HG02642 (cell line): ENCODE measurements around the gene TYMP.
"Not testable (repeated sequence)": the region's sequence is repeated elsewhere in the genome, so short reads cannot be mapped to it uniquely, and the experiment has no call there.

Experiments
- ATAC-seq: cut with Tn5 transposase; IDR thresholded peaks from one replicate; pipeline ENCODE4 v1.9.1; 2021; ENCODE audit warnings: mild to moderate bottlenecking; ENCODE audit not compliant: unreplicated experiment, poor library complexity

The TYMP gene

GRCh38 chr22:50525858-50526107 is 4.0 kb downstream of the TYMP start:
- no peak for ATAC-seq

GRCh38 chr22:50525104-50525857 is 4.5 kb downstream of the TYMP start, which contains the start of gene SCO2:
Gene SCO2, minus strand, starts transcription at chr22:50525598. Its CDS starts 1,187 bp downstream, at chr22:50524411.
- ATAC-seq, result peak; percentile 41

GRCh38 chr22:50524676-50525103 is 5.1 kb downstream of the TYMP start:
- ATAC-seq, result no peak

GRCh38 chr22:50523806-50524675 is 5.8 kb downstream of the TYMP start:
- ATAC-seq, result no peak

GRCh38 chr22:50523458-50523805 is 6.4 kb downstream of the TYMP start:
- ATAC-seq, result no peak

GRCh38 chr22:50522806-50523438 is 6.9 kb downstream of the TYMP start:
- no peak for ATAC-seq

DNA sequence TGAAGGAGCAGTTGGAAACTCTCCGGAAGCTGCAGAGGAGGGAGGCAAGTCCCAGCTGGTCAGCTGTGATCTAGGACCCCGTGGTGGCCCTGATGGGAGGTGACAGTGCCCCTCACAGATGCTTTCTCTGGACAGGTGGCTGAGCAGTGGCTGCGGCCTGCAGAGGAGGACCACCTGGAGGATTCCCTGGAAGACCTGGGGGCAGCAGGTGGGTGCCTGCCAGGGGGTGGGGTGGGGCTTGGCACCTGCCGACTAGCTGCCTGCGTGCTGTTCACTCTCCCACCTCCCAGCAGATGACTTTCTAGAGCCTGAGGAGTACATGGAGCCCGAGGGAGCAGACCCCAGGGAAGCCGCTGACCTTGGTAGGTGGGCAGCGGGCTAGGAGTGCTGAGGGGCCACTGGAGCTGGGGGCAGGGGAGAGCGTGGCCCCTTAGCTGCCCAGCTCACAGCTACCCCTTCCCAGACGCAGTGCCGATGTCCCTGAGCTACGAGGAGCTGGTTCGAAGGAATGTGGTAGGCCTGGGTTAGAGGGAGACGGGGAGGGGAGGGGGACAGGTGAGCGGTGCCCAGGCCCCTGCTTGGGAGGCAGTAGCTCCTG is 7.5 kb downstream of the TYMP start:
- ATAC-seq, result no peak

- no peak for ATAC-seq
These were observed 8.1 kb downstream of the TYMP start for GRCh38 chr22:50521710-50522109.

DNA sequence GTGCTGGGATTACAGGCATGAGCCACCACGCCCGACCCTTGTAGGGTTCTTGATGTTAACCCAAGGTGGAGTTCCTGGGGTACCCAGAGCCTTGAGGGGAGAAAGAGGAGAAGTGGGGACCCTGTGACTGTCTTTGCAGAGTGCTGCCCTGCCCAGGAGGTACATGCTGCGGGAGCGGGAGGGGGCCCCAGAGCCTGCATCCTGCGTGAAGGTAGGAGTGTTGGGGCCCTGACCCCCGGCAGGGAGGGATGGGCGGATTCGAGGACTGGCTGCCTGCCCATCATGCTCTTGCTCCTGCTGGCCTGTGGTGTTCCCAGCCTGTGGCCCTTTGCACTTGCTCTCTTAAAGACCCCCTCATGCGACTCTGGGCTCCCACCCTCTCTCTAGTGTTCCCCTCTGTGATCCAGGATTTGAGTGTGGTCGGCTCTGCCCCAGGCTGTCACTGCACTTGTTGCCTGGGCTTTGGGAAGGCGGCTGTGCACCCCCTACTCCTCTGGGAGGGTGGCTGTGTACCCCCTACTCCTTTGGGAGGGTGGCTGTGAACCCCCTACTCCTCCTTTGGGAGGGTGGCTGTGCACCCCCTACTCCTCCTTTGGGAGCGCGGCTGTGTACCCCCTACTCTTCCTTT is 8.9 kb downstream of the TYMP start:
- ATAC-seq, result no peak

GRCh38 chr22:50520184-50520583 is 9.6 kb downstream of the TYMP start:
- not testable (repeated sequence) for ATAC-seq

GRCh38 chr22:50519151-50519550 is 10.7 kb downstream of the TYMP start:
- ATAC-seq, result no peak

GRCh38 chr22:50518606-50519005 is 11.2 kb downstream of the TYMP start:
- ATAC-seq, result no peak

- ATAC-seq, result no peak
These were observed 12.1 kb downstream of the TYMP start for GRCh38 chr22:50517495-50518260.

- no peak for ATAC-seq
These were observed 12.9 kb downstream of the TYMP start for GRCh38 chr22:50516891-50517290.

- no peak for ATAC-seq
These were observed 13.7 kb downstream of the TYMP start for GRCh38 chr22:50516068-50516467.

DNA sequence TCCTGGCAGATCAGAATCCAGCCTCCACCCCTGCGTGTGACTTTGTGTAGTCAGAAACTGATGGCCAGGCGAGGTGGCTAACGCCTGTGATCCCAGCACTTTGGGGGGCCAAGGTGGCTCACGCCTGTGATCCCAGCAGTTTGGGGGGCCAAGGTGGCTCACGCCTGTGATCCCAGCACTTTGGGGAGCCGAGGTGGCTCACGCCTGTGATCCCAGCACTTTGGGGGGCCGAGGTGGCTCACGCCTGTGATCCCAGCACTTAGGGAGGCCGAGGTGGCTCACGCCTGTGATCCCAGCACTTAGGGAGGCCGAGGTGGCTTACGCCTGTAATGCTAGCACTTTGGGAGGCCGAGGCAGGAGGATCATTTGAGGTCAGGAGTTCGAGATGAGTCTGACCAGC is 16.6 kb downstream of the TYMP start:
- ATAC-seq, result no peak

GRCh38 chr22:50508897-50509296 is 20.9 kb downstream of the TYMP start:
- no peak for ATAC-seq

DNA sequence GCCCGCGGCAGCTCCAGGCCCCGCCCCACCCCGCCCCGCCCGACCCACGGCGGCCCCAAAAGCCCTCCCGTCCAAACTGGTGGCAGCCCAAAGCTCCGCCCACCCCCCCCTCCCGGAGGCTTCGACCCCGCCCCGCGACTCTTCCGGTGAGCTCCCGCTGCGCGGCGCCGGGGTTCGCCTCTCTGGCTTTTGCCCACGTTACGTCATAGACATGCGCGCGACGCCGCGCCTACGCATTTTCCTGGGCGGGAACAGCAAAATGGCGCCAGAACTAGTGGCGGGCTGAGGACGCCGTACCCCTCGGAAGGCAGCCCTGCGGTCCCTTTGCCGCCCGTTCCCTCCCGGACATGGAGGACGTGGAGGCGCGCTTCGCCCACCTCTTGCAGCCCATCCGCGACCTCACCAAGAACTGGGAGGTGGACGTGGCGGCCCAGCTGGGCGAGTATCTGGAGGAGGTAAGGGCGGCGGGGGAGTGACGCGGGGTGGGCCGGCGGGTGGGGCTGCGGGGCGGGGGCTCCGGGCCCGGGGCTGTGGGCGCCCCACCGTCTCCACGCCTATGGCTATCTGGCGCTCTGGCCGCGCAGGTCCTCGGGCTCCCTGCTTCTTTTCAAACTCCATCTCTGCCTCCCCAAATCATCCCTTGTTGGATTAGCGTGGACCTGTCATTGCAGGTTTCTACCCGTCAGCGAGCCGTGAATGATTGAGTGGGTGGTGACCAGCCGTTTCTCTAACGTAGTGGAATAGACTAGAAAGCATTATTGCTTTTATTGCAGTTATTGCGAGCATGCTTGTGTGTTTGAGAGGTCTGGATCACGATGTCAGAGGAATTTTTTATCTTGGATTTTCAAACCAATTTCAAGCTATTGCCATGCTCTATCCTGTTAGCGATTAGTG is 21.6 kb downstream of the TYMP start, which contains the start of gene NCAPH2:
Gene NCAPH2 (plus strand): TSS at position 234 of the 894 bp plus-strand sequence. CDS start 114 bp downstream, at position 348.
- ATAC-seq, result peak; percentile 74
